Hematopoietic multipotent progenitor cell treated with erythropoietin and hydrocortisone succinate and interleukin-3 and kit ligand, for 17 days (in vitro differentiated cells): ENCODE data around the gene SIK3.

Source experiments
- DNase-seq: peaks from one replicate; pipeline ENCODE4 v3.0.0-alpha.2; 2015; ENCODE audit warnings: low spot score

The SIK3 gene

DNA sequence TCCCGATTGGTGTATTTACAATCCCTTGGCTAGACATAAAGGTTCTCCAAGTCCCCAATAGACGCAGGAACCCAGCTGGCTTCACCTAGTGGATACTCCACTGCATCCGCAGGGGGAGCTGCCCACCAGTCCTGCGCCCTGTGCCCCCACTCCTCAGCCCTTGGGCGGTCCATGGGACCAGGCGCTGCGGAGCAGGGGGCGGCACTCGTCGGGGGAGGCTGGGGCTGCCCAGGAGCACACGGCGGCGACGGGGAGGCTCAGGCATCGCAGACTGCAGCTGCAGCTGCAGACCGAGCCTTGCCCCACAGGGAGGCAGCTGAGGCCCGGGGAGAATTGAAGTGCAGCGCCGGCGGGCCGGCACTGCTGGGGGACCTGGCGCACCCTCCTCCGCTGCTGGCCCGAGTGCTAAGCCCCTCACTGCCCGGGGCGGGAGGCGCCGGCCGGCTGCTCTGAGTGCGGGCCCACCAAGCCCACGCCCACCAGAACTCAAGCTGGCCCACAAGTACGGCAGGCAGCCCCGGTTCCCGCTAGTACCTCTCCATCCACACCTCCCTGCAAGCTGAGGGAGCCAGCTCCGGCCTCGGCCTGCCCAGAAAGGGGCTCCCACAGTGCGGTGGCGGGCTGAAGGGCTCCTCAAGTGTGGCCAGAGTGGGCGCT, 12.2 kb upstream of the SIK3 start:
- DNase-seq, result no peak

DNA sequence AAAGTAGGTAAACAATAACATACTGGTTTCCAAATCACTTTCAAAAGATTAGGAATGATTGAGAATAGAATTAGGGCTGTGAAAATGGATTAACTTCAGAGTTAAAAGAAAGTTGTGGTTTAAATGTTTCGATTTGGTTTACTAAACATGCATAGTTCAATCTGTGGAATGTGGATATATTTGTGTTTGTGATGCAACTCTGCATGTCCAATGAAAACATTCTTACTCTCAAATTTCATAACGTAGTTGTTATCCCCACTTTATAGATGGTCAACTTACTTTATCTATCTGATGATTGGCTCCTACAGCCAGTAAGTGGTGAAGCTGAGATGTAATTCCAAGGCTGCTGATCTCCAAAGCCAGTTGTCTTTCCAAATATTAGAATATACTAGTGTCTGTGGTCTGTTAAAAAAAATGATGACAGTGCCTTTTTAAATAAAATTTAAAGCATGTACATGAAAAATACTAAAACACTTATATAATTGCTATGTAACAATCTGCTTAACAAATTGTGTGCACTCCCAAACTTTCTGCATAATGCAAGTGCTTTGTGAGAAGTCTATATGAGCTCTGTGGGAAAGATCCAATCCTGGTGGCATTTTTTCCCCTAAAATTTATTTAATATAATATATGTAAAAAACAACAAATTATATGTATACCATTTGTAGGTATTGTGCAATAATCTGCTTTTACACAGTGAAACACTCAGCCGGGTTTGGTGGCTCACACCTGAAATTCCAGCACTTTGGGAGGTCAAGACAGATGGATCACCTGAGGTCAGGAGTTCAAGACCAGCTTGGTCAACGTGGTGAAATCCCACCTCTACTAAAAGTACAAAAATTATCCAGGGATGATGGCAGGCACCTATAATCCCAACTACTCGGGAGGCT, 9.7 kb upstream of the SIK3 start:
- no peak for DNase-seq

DNA sequence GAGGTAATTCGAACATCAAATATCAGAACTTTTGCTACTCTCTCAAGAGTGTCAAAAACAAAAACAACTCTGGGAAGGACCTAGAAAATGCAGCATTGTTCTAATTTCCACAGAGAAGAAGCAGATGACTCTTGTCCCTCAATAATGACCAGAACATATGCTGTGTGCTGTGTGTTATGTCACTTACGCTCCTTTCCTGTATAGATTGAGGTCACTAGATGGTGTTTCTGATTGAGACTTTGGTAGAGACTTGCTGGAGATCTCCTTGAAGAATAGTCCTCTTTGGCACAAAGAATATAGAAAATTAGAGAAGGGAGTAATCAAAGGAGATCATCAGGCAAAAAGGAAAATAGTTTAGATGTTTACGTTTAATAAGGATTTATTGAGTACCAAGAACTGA, 2.3 kb upstream of the SIK3 start:
- no peak for DNase-seq

DNA sequence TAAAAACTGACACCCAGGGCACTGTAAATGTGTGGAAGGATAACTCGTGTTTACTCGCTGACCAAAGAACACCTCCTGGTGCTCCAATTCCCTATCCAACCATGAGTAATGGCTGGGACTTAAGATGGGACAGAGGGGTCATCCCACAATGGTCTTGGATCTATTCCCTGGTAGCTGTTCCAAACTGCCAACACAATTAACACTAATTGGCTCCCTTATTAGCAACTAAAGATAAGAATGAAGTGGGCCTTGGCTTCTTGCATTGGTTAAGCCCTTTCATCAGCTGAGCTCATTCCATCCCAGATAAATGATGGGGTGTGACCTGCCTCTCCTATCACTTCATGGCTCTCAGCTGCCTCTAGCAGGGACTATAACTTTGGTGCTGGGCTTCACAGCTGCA, 1.5 kb upstream of the SIK3 start:
- DNase-seq, result peak; percentile 77

DNA sequence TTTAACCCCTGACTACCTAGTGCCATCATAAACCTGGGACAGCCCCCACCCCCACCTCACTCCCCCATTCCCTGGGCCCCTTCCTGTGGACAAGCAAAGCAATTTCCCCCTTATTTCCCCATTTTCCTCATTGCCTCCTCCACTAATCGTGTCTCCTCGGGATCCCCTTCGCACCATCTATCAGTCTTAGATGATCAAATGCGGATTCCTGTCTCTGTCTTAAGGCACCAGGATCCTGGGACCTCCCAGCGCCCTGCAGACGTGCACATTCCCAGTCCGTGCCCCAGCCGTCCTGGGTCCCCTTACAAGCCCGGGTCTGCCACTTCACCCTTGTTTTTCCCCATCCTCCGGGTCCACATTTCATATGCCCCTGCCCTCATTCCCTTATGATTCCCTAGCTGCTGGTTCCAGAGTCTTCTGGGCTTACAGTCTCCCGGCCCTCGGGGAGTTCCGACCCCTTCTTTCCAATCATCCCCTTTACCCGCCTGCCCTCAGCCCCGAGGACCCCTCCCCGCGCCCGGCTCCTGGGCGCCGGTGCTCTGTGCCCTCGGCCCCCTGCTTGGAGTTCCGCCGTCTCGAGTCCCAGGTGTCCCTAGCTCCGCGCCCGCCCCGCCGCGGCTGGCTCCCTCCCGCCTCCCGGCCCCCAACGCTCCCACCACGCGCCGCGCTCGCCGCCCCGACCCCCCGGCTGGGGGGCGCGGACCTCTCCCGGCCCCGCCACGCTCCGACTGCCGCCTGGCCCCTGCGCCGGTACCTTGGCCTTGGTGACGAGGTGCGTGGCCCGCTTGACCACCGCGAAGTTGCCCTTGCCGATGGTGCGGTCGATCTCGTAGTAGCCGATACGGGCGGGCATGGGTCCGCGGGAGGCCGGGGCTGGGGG, 599 bp downstream of the SIK3 start:
- DNase-seq, result peak; percentile 66

DNA sequence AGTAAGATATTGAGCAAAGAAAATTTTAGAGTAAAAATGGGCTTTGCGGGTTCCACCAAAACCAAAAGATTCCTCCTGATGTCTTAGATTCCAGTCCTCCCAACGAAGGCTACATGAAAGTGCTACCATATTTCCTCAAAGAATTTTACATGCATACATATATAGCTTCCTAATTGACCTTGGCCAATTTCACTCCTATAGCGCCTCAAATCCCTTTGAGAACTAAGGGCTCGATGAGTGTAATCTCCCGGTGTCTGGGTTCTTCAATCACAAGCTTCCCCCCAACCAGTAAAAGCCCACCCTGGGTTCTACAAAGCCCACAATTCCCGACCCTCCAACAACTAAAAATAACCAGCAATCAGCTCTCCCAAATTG, 1.2 kb downstream of the SIK3 start:
- peak; percentile 63 for DNase-seq

DNA sequence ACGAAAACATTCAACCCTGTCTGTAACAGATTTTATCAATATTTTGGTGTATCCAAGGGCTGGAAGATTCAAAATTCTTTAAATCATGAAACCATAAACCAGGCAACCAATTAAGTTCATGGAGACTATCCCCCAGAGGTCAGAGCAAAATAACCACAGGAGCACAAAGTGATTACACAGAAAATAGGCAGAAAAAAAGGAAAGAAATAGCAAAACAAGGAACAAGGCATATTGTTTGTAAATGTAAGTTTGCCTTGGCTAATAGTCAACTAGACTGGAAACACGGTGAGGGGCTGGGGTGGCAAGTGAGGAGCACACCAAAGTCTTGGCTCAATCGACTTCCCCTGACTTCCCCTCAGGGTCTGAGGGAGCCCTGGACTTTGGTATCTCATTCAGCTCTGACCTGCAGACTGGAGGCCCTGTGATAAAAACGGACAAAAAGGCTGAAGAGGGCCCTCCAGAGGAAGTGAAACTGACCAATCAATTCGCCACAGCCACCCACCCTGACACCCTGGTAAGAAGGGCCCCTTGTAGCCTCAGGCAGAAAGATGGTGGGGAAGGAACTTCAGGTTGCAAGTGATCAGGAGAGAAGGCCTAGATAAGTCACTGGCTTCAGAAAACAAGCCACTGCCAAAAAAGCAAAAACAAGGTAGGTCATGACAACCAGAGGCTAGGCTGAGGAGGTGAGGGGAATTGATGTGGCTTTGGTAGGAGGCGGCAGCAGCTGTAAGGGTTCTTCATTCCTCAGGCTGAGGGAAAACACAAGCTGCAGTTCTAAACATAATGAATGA, 1.8 kb downstream of the SIK3 start:
- peak; percentile 75 for DNase-seq

DNA sequence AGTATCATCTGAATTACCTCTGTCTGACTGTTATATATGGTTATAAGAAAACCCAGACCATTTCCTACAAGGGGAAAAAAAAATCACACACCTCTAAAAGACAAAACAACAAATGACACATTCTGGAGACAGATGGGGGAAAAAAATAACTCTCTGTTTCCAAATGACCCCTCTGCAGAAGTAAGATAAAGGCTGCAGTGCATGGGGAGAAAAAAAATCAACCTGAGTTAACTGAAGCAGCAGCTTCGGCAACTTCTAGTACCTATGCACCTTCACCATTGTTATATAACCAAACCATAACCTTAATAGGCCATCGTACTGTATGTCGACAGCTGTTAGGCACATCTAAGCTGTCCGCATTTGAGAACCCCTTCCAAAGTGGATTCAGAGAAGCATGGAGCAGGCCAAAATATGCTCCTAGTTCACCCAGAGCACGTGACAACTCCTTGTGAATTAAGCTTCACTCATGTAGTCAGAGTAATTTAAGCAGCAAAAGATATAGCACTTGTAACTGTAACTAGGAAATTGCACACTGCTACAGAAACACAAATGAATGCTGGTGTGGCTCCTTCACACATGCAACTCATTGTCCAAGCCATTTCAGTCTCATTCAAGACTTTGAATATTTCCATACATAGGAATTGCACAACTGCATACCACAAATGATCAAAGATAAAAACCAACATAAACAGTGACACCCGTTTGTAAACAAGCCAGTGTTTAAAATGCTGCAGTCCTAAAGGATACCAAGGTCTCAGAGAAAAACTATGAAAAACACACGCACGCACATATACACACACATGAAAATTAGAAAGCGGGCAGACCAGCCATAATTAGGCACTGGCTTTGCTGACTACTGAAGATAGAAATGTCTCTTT, 2.7 kb downstream of the SIK3 start:
- peak; percentile 68 for DNase-seq

DNA sequence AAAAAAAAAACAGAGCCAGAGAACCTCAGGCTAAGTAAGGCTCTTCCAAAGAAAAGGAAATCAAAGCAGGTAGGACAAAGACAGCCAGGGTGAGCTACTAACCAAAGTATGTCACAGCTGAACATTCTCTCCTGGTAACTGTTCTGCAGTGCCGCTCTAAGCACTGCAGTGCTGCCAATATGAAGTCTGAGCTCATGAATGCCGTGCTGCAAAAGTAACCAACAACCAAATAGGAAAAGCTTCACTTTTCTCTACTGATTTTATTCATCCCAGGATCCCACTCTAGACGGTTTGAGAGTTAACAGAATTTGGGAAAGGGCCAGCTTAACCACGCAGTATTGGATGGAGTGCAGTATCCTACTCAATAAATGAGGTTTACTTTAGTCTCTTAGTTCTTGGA, 3.5 kb downstream of the SIK3 start:
- no peak for DNase-seq

DNA sequence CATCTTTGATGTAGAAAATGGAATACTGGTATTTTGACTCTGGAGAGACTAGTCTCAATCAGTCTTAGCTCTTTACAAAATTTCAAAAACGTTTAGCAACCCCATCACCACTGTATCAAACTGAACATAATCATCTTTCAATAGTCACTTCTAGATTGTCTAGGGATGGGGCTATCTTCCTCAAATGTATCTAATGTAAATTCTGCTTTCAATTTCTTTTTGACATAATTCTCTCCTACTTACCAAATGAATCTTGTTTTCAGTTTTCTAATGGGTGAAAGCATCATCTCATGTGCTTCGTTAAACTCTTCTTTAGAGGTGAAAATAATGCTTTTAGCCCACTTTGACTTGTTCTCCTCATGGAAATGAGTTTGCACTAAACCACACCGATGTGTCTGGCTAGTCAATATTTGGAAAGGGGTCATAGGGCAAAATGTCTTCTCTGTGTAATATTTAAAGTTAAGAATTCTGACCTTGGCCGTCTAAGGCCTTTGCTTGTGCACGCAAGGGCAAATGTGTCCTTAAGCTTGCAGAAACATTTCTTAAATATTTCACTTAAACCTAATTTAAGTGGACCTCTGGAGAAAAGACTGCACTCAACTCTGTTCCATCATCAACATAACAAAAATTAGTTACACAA, 5.2 kb downstream of the SIK3 start:
- DNase-seq, result no peak

DNA sequence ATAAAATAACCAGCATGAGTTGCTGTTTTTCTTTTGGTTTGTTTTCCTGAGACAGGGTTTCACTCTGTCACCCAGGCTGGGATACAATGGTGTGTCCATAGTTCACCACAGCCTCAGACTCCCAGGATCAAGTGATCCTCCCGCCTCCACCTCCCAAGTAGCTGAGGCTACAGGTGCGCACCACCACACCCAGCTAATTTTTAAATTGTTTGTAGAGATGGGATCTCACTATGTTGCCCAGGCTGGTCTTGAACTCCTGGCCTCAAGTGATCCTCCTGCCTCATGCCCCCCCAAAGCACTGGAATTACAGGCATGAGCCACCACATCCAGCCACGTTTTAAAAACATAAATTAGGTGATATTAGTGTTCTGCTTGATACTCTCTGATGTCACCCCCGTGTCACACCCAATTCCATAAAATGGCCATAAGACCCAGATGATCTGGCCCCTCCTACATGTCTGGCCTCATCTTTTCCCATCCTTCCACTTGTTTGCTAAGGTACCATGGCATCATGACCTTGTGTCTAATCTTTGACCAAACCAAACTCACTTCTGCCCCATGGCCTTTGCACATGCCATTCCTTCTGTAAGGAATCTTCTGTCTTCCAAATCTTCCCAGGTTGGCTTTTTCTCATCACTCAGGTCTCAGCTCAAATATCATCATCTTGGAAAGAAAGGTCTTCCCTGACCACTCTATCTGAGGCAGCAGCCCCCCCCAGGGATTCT, 6.3 kb downstream of the SIK3 start:
- no peak for DNase-seq

DNA sequence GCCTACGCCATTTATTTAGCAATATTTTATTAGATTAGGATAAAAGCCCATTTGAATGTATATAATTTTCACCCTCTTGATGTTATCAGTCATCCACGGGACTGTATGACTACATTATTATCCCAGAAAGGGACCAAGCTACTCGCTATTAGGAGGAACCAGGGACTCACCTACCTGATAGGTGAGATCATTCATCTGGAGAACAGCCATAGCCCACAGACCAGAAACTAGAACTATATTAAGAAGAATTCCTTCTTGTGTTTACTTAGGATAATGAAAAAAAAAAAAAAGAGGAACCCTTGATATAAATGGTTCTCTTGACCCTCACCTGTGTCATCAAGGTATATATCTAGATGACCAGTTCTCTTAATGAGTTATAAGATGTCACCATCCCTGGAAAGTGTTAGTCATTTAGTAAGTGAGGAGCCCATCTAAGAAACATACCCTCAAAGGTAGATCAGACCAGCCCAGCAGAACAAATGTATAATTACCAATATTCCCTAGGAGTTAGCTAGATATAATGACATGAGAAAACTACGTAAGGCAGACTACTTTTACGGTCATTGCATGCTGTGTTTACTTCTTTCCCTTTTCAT, 8.0 kb downstream of the SIK3 start:
- peak; percentile 10 for DNase-seq

DNA sequence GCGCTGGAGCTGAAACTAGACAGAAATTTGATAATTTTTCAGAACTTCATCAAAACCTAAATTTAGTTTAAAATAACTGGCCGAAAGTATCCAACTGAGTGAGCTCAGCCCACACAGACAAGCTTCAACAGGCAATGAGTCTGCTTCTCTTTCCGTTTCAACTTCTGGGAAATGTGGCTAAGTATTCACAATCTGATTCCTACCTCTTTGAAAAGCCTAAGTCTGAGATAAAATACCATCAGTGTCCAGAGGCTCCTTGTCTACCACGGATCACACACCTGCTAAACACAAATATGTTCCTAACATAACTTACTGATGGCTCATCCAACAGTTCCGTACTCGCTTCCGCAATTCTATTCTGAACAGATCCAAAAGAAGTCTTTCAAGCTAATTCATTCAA, 8.5 kb downstream of the SIK3 start:
- DNase-seq, result no peak

DNA sequence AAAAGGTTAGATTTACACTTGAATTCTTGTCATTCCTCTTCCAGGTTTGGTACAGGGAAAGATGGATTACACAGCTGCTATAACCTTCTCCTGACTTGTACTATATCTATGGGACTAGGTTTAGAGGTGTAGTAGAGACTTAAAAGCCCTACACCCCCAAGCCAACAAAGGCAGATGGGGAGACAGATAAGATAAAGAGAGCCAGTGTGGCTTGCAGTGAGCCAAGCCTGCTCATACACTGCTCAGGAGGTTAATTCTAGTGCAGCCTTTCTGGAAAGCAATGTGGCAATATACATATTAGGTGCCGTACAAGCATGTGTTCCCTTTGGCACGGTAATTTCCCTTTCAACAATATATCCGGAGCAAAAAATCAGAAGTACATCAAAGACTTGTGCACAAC, 10.8 kb downstream of the SIK3 start:
- peak; percentile 10 for DNase-seq

DNA sequence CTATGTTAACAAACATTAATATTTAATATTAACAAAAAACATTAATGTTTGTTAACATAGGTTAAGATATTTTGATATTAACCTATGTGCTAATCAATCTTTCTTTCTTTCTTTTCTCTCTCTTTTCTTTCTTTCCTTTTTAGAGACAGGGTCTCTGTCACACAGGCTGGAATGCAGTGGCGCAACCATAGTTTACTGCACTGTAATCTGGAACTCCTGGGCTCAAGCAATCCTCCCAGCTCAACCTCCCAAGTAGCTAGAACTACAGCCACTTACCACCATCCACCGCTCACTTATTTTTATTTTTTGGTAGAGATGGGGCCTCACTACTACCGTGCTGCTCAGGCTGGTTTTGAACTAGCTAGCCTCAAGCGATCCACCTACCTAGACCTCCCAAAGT, 13.2 kb downstream of the SIK3 start:
- no peak for DNase-seq

DNA sequence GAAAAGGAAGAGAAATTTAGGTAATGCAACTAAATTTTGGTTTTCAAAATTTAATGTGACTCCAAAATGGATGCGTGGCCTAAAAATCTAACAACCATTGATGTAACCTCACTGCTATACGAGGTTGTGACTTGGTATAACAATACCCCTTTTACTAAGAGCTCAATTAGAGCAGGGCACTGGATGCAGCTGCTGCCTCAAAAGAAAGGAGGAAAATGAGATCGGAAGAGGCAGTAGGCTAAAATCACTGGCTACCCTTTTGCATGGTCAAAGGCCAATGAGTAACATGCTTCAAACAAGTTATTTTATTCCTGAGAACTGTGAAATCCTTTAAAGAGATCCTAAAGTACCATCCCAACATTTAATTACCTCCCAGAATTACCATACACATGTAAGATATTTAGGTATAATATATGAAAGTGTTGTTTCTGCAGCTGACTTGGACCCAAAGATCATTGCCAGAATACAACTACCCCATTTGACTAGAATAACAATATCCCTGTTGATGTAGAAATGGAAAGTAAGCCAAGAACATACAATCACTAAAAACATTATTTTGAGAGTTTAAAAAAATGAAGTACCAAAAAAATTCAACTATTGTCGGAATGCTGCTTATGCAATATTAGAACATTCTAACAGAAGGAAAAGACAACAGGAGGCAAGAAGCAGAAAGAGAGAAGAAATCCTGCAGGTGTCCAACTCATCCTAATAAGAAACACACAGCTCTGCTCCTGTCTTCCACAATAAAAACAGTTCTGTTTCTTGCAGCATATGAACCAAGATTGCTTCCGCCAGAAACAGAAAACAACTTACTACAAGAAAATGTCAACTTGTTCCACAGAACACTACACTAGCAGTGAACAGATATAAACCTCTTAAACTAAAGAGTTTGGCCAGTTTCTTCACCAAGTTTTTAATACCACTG, 15.0 kb downstream of the SIK3 start:
- DNase-seq, result no peak

DNA sequence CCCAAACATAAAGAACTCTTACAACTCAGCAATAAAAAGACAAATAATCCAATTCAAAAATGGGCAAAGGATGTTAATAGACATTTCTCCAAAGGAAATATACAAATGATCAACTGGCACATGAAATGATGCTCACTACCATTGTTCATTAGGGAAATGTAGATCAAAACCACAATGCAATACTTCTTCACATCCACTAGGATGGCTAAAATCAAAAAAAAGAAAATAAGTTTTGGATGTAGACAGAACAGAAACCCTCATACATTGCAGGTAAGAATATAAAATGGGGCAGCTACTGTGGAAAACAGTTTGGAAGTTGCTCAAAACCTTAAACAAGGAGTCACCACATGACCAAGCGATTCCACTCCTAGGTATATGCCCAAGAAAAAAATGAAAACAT, 16.3 kb downstream of the SIK3 start:
- no peak for DNase-seq

DNA sequence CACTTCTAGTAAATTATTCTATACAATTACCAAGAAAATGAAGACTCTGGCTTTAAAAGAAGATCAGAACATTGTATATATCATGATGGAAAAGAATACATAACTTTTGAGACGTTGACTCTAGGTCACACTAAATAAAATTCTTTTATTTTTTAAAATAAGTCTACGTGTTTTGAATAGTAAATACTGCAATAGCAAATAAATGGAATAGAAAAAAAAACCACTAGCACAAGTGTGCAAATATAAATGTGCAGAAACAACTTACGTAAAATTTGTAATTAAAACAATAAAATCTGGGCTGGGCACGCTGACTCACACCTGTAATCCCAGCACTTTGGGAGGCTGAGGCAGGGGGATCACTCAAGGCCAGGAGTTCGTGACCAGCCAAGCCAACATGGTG, 17.9 kb downstream of the SIK3 start:
- no peak for DNase-seq
